CD1c-positive myeloid dendritic cell (primary cell): ENCODE results near the gene OSR1.
"Not testable (repeated sequence)": the region's sequence is repeated elsewhere in the genome, so short reads cannot be mapped to it uniquely, and the experiment has no call there.

Experiments
- DNase-seq: peaks from one replicate; pipeline ENCODE4 v3.0.0-alpha.2; 2016; ENCODE audit errors: extremely low spot score

OSR1 gene

DNA sequence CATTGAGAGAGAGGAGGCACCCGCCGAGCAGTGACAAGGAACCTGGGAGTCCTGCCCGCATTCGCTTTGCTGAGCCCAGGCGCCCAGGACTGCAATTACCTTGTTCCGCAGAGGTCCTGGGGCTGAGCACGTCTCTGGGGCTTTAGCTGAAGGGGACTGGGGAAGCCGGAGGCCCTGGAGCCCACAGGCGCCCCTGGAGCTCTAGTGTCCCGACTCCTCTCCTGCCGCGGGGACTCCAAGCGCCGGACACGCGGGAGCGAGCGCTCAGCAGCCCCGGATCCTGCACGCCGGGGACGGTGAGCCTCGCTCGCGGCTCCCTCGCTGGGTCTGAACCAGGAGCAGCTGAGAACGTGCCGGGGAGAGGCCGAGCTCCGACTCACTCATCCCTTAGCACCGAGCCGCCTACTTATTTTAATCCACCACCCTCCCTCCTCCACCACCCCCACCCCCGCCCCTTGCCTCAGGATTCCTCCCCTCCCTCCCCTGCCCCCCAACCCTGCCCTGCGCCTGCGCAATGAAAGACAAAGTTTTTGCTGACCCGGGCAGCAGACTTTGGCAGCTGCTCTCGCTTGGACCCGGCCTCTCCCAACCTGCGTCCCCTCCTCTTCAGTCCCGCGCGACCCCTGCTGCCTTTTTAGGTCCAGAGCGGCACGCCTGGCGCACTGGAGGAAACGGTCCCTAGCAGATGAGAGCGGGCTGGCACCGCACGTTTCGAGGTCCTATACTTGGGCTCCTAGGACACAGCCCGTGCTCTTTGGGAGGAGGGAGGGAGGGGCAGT, at the start of gene OSR1:
Gene OSR1 (minus strand): TSS at position 382 of the 779 bp plus-strand sequence. CDS start 4,818 bp downstream, outside the sequence.
- no peak for DNase-seq

DNA sequence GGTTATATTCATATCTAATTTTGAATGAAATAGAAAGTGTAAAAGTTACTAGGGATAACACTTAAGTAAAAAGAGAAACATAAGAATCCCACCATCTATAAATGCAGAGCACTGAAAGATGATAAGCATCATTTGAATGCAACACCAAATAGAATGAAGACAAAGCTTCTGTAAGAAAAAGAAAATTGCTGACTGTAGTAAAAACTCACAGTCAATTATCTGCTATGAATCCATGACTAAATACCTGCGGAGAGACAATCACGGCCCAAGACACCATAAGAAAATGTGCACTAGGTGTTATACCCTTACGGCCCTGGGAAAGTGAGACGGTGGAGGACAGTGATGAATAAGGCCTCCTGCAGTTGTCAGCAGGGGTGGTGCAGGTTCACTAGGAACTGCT, 45.4 kb upstream of the OSR1 start:
- no peak for DNase-seq

GRCh38 chr2:19392191-19392590, 33.8 kb upstream of the OSR1 start:
- DNase-seq: no peak

- not testable (repeated sequence) for DNase-seq
Measured at GRCh38 chr2:19389469-19389868, 31.0 kb upstream of the OSR1 start.

DNA sequence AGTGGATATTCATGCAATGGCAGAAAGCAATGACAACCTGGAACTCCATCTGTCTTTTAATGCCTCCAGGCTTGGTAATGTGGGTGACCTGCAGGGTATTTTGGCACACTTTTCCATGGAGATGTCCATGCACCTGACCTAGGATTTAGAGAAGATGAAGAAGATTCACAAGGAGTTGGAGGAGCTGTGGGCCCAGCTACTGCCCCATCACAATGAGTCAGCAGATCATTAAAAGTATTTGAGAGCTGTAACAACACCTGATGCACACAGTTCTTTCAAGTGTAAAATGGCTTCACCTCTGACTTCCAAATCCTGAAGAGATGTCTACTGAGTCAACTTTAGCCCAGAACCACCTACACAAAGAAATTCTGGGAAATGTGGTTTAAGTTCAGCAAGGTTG, 22.1 kb upstream of the OSR1 start:
- no peak for DNase-seq

- no peak for DNase-seq
Measured at GRCh38 chr2:19378939-19379338, 20.5 kb upstream of the OSR1 start.

DNA sequence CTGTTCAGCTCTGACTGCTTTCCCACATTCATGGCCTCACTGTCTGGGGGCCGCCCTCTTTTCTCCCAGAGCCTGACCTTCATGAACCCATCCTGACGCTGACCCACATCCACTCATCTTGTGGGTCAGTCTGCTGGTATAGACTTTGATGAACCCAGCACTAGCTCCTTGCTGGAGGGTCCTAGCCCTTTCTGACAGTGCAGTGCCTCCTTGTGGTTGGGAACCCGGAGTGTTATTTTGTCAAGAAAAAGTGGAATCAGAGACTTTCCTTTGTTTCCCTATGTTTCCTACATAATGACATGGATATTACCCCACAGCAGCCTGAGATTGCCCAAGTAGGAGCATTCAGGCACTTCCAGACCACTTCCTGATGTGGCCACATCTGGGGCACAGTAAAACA, 19.3 kb upstream of the OSR1 start:
- DNase-seq: no peak

DNA sequence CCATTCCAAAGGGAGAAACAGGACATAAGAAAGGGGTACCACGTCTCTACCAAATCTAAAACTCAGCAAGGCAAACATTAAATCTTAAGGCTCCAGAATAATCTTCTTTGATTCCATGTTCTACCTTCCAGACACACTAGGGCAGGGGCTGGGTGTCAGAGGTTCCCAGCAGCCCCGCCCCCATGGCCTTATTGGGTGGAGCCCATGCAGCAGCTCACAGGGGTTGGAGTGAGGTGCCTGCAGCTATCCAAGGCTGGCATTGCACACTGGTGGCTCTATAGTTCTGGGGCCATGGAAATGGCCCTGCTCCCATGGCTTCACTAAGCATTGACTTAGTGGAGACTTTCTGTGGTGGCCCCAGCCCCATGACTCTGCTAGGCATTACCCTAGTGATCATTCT, 14.9 kb upstream of the OSR1 start:
- DNase-seq: no peak

DNA sequence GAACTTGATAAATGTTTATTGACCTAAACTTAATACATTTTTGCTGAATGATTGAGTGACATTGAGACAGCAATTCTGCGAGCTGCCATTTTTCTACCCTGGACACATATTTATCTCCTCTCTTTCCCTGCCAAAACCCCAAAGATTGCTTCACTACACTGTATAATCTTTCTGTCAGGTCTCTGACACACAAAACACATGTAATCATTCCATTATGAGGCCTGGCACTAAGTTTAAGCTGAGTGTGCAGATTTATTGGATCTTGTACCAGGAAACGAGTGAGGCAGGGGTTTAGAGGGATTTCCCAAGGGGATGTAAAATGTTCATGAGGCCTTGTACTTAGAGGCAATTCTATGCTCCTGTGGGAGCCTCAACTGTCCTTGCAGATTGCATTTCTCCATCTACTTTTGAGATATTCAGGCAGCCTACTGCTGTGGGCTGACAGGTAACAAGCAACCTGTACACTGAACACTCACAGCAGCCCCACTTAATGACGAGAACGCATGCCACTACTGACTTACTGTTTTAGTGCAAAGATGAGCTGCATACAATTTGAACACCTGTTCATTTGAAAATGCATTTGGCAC, 13.7 kb upstream of the OSR1 start:
- DNase-seq: no peak

DNA sequence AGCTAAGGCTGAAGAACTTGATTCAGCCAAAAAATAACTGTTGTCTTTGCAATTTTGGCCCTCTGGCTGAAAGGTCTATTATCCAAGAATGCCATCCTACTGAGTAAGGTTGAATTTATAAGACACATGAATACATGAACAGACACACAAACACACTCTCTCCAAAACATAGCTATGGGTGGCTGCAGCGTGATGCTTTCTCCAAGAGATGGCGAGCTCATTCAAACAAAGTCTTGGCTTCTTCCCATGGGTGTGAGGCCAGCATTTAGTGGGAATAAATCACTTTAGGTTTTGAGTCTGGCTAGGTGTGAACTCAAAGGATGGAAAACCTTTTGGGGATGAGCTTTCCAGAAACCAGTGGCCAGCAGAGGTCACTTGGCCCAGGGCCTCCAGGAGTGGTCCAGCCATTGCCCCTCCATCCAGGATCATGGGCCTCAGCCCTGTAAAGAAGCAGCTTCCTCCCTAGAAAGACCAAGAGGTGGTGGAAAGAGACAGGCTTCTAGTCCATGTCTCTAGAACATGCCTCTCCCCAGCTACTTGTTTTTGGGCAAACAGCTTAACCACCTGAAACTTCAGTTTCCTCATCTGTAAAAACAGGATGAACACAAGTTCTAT, 11.0 kb upstream of the OSR1 start:
- no peak for DNase-seq

- no peak for DNase-seq
Measured at GRCh38 chr2:19368760-19369159, 10.3 kb upstream of the OSR1 start.

GRCh38 chr2:19367326-19367725, 8.9 kb upstream of the OSR1 start:
- no peak for DNase-seq

GRCh38 chr2:19365126-19365525, 6.7 kb upstream of the OSR1 start:
- no peak for DNase-seq

- DNase-seq: no peak
Measured at GRCh38 chr2:19364014-19364413, 5.6 kb upstream of the OSR1 start.

DNA sequence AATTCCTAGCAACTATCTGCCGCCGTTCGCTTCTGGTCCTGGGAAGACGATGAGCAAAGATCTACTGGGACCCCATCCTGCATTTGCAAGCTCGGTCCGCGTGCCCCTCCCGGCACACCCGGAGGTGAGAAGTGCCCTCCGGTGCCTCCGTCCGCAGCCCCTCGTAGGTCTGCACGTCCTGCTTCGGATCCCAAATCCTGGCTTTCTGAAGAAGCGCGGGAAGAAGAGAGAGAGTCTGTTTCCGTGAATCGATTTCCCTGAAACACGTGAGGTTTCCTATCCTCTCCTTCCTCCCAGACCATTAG, 5.0 kb upstream of the OSR1 start:
- DNase-seq: no peak

DNA sequence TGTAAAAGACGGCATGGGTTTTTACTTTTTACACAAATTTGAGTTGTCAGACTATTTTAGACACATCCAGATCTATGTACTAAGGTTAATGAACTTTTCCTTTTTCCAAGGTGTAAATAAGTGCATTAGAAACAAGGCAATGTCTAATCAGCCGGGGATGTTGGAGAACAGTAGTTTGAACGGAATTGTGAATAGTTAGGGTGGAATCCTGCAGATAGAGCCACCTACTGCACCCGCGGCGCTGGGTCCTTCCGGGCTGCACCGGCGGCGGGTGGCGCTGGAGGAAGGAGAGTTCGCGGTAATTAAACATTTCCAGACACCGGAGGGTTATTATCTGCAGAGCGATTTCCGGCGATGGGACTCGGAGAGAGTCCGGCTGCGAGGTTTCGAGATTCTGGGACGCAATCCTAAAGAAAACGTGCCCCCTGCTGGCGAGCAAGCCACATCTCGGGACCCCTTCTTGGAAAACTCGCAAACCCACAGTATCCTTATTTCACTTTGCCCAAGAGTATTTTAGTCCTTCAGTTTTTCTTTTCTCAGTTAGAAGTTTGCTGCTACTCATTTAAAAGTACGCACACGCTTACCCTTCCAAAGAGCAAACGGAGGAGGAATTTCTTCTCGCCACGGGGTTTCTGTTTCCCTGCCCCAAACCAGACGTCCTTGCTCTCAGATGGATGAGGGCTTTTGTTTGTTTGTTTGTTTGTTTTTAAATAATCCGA, 4.5 kb upstream of the OSR1 start:
- DNase-seq: peak; percentile 66

- DNase-seq: peak; percentile 58
Measured at GRCh38 chr2:19362094-19362754, 3.8 kb upstream of the OSR1 start.

DNA sequence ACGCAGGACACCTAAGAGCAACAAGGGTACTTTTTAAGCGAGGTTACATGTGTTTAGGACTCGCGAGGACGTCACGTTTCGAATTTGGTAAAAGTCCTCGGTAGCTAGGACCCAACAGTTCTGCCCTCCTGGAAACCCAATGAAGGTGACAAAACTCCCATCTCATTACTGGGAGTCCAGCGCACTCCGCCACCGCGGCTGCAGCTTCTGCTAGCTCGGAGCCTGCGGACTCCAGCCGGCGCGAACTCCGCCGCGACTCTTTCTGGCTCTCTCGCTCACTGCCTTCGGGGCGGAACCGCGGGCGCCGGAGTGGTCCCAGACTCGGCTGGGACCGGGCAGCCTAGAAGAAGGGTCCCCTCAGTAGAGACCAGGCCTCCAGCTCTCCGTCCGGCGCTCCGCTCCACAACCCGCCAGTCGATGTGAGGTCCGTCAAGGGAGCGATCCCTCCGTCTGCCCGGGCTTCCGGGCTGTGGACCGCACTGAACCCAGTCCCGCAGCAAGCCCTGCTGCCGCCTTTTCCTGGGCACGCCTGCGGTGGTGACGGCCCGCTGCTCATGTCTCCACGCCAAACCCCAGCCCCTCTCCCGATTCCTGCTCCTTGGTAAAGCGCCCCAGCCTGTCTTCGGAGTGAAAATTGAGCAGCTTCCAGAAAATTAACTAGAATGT, 3.0 kb upstream of the OSR1 start:
- DNase-seq: no peak

DNA sequence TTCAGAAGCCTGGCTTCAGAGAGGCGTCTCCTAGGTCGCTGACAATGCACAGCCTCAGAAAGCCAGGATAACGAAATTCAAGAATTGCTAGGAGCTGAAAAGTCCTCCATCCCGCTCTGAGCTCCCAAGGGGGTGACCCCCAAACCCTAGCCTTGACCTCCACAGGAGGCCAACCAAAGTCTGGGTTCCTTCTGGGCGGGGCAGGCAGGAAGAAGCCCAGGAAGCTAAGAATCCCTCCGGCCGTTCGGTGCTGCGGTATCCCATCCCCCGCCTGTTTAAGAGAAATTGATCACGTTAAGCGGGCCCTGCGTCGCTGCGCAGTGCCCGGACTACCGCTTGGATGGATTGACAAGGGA, 2.5 kb upstream of the OSR1 start:
- DNase-seq: no peak

DNA sequence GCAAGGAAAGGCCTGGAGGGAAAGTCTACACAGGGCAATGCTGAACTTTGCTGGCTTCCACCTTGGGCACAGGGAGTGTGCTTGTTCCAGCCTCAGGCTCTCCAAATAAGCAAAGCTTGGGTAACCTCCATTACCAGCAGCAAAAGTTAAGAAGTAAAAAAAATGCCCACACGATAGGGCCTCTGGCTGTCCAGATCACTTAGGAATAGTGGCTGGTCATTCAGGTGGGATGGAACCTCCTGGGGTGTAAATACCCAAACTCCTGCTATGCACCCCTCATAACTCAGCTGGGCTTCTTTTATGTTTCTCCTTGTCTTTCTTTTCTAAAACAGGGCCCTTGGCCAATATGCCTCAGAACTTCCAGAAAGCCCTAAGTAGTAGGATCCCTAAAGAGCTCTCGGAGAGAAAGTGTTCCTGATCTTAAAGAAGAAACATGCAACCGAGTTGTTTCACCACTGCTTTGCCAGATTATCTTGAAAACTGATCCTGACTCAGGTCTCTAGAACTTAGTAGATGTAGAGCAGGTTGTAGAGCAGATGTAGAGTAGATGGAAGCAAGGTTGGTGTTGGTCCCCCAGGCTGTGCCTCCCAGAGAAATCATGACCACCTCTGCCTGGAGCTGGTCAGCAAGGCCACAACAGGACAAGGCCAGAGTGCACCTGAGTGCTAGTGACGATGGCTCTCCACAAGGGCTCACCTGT, 2.0 kb upstream of the OSR1 start:
- no peak for DNase-seq

- no peak for DNase-seq
Measured at GRCh38 chr2:19359456-19359855, 1.0 kb upstream of the OSR1 start.
